ENCODE measurements around the gene APBA2. TPM values are rescaled to one million over a fixed set of nuclear protein-coding genes. Genes with fewer than 3 reads are reported as not detected.

APBA2 gene
- total RNA-seq, 1 experiment from 2014 or later: 11.2 TPM

GRCh38 chr15:28936481-28936881, 50.7 kb downstream of the APBA2 start:
- Mint-ChIP-seq H3K27me3 (ENCODE audit: low read depth) (no peaks in the 10 kb centered on the region), H3K27ac (no peak overlapping the region), H3K9me3 (peaks cover 15% of the 10 kb centered on the region), H3K4me3 (no peak overlapping the region), H3K36me3 (peaks cover 8% of the 10 kb centered on the region; the same call in 1 of the 2 replicates), H3K4me1 (peaks cover 23% of the 10 kb centered on the region)
- ChIA-PET CTCF (interaction anchor here (1.5 to 2.5 kb wide), 7 partner anchors 10 to 167 kb away, joined by 4 to 15 read pairs (median 8); no protein-coding TSS in a partner anchor), POLR2A (no interaction called here)
- DNase-seq (ENCODE audit: low spot score) (no peak), ATAC-seq (no peak)
- TF ChIP-seq TEAD4 (CRISPR knock-in tag; IDR thresholded peaks at IDR 0.05): no peak
- no peak for TF ChIP-seq CTCF (IDR thresholded peaks at IDR 0.05)
- no peak for TF ChIP-seq ELF4 (CRISPR knock-in tag; IDR thresholded peaks at IDR 0.05; ENCODE audit: low read depth)
- no peak for TF ChIP-seq ZNF232 (CRISPR knock-in tag; IDR thresholded peaks at IDR 0.05)
- TF ChIP-seq MXD4 (CRISPR knock-in tag; IDR thresholded peaks at IDR 0.05; ENCODE audit: borderline replicate concordance): no peak
- TF ChIP-seq FOXP4 (CRISPR knock-in tag; IDR thresholded peaks at IDR 0.05): no peak
- no peak for TF ChIP-seq PRRX2 (CRISPR knock-in tag; IDR thresholded peaks at IDR 0.05)
- no peak for TF ChIP-seq CBFB (CRISPR knock-in tag; IDR thresholded peaks at IDR 0.05; ENCODE audit: low read depth)
- no peak for TF ChIP-seq ERG (CRISPR knock-in tag; IDR thresholded peaks at IDR 0.05)
- no peak for TF ChIP-seq ZNF423 (CRISPR knock-in tag; IDR thresholded peaks at IDR 0.05)
- no peak for TF ChIP-seq ZNF263 (CRISPR knock-in tag; IDR thresholded peaks at IDR 0.05; ENCODE audit: low read depth)
- no peak for TF ChIP-seq ZSCAN18 (CRISPR knock-in tag; IDR thresholded peaks at IDR 0.05)
- TF ChIP-seq MLX (CRISPR knock-in tag; IDR thresholded peaks at IDR 0.05): no peak

- ATAC-seq (no peak), DNase-seq (ENCODE audit: low spot score) (no peak)
- CTCF ChIA-PET: interaction anchor here (0.7 to 1.9 kb wide), 2 partner anchors 10 to 24 kb away, joined by 3 to 4 read pairs; no protein-coding TSS in a partner anchor
- no peaks in the 10 kb centered on the region for H3K27me3 Mint-ChIP-seq (ENCODE audit: low read depth)
- peaks cover 8% of the 10 kb centered on the region; the same call in 1 of the 2 replicates for H3K36me3 Mint-ChIP-seq
- no peak overlapping the region for H3K4me3 Mint-ChIP-seq
- POLR2A ChIA-PET: no interaction called here
- H3K4me1 Mint-ChIP-seq: peaks cover 23% of the 10 kb centered on the region
- H3K9me3 Mint-ChIP-seq: peaks cover 12% of the 10 kb centered on the region
- no peak overlapping the region for H3K27ac Mint-ChIP-seq
- TF ChIP-seq KAT7 (CRISPR knock-in tag; IDR thresholded peaks at IDR 0.05; ENCODE audit: borderline replicate concordance) (no peak), ZBTB43 (CRISPR knock-in tag; IDR thresholded peaks at IDR 0.05) (no peak), JUN (CRISPR knock-in tag; IDR thresholded peaks at IDR 0.05) (no peak), MYBL2 (CRISPR knock-in tag; IDR thresholded peaks at IDR 0.05) (no peak), ZNF281 (CRISPR knock-in tag; IDR thresholded peaks at IDR 0.05) (no peak), GRHL2 (CRISPR knock-in tag; IDR thresholded peaks at IDR 0.05; ENCODE audit: insufficient replicate concordance, severe bottlenecking) (no peak), FOXK1 (CRISPR knock-in tag; IDR thresholded peaks at IDR 0.05) (no peak), RORB (CRISPR knock-in tag; IDR thresholded peaks at IDR 0.05) (no peak), ZNF232 (CRISPR knock-in tag; IDR thresholded peaks at IDR 0.05) (no peak), FOXP1 (CRISPR knock-in tag; IDR thresholded peaks at IDR 0.05; ENCODE audit: borderline replicate concordance) (no peak)
These were observed 51.5 kb downstream of the APBA2 start for GRCh38 chr15:28937271-28937670.
